ENCODE results near the gene ZNF532.

GRCh38 chr18:58991167-58991798 lies 126.6 kb downstream of the ZNF532 start:
- TF ChIP-seq POLR2AphosphoS5 (IDR thresholded peaks at IDR 0.05; ENCODE audit: borderline replicate concordance, low read depth, low read length) (no peak), EZH2 (IDR thresholded peaks at IDR 0.05) (no peak)

Data from SK-N-MC (cell line).